GM12878 (cell line): ENCODE data around the gene LSMEM2.

Source experiments
- SP1 ChIP-seq: IDR thresholded peaks from one replicate; pipeline ENCODE4 v1.6.1; 2011; ENCODE audit warnings: low read depth, low read length
- YY1 ChIP-seq: IDR thresholded peaks from 2 replicates; pipeline ENCODE4 v1.6.1; 2011; ENCODE audit warnings: low read depth, mild to moderate bottlenecking, low read length
- TF ChIP-seq, protein P1 (sequence below): fragments of 450-650 bp; IDR thresholded peaks from 2 replicates; pipeline ENCODE4 v1.6.1; 2017; ENCODE audit warnings: mild to moderate bottlenecking, moderate library complexity

DNA sequence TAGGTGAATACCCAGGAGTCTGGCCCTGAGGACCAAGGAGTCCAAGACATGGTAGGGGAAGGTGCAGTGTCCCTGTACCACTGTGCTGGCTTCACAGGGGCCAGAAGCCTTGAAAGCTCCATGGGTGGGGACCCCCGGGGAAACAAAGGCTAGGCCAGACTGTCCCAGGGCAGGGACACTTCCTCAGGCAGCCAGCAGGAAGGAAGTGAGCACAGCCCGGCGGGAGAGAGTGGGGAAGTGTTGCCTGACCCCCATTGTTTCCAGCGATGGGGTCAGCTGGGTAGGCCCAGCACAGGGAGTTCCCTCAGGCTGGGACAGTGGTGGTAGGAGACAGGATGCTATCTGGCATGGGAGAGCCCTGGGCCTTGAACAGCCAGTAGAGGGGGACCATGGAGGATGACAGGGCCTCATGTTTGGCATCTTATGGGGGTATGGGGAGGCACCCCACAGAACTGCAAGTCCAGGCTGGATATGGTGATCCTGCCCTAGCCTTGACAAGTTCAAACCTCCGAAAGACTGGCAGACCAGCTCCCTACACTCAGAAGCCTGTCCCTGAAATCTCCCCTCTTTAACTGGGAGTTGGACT is 44.8 kb downstream of the LSMEM2 start:
- TF ChIP-seq, protein P1, sequence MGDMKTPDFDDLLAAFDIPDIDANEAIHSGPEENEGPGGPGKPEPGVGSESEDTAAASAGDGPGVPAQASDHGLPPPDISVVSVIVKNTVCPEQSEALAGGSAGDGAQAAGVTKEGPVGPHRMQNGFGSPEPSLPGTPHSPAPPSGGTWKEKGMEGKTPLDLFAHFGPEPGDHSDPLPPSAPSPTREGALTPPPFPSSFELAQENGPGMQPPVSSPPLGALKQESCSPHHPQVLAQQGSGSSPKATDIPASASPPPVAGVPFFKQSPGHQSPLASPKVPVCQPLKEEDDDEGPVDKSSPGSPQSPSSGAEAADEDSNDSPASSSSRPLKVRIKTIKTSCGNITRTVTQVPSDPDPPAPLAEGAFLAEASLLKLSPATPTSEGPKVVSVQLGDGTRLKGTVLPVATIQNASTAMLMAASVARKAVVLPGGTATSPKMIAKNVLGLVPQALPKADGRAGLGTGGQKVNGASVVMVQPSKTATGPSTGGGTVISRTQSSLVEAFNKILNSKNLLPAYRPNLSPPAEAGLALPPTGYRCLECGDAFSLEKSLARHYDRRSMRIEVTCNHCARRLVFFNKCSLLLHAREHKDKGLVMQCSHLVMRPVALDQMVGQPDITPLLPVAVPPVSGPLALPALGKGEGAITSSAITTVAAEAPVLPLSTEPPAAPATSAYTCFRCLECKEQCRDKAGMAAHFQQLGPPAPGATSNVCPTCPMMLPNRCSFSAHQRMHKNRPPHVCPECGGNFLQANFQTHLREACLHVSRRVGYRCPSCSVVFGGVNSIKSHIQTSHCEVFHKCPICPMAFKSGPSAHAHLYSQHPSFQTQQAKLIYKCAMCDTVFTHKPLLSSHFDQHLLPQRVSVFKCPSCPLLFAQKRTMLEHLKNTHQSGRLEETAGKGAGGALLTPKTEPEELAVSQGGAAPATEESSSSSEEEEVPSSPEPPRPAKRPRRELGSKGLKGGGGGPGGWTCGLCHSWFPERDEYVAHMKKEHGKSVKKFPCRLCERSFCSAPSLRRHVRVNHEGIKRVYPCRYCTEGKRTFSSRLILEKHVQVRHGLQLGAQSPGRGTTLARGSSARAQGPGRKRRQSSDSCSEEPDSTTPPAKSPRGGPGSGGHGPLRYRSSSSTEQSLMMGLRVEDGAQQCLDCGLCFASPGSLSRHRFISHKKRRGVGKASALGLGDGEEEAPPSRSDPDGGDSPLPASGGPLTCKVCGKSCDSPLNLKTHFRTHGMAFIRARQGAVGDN, result no peak
- TF ChIP-seq YY1 (no peak), SP1 (no peak)
